Gastroesophageal sphincter (tissue), 4 donors: ENCODE measurements around the gene PRDM2. TPM values are rescaled to one million over a fixed set of nuclear protein-coding genes. Genes with fewer than 3 reads are reported as not detected.
"Not testable (repeated sequence)": the region's sequence is repeated elsewhere in the genome, so short reads cannot be mapped to it uniquely, and the experiment has no call there.

Experiments
- ATAC-seq: fragments of 150-250 bp; one replicate; pipeline ENCODE4 v1.9.1; 2016; ENCODE audit warnings: mild to moderate bottlenecking, moderate library complexity
- H3K27ac ChIP-seq, 4 donors: fragments of 200-600 bp; sonication (generic) in 3 of 4; 1 replicate in 3 of 4; 2 replicates in 1 of 4; pipeline ENCODE4 v1.5.1; 2016 to 2019
- H3K27me3 ChIP-seq: fragments of 200-600 bp; sonication (generic); one replicate; pipeline ENCODE4 v1.5.1; 2019
- H3K36me3 ChIP-seq, 2 donors: fragments of 200-600 bp; sonication (generic); one replicate each; pipeline ENCODE4 v1.5.1; 2019; ENCODE audit warnings: control low read depth in 1 of 2
- H3K4me1 ChIP-seq, 3 donors: fragments of 200-600 bp; sonication (generic); 1 replicate in 2 of 3; 2 replicates in 1 of 3; pipeline ENCODE4 v1.5.1; 2016 to 2019; ENCODE audit warnings: control low read depth in 2 of 3
- H3K4me3 ChIP-seq, 2 donors: fragments of 200-600 bp; sonication (generic); one replicate each; pipeline ENCODE4 v1.5.1; 2019; ENCODE audit warnings: mild to moderate bottlenecking in 1 of 2, moderate library complexity in 1 of 2
- H3K9me3 ChIP-seq, 3 donors: fragments of 200-600 bp; sonication (generic); one replicate each; pipeline ENCODE4 v1.5.1; 2017 to 2019; ENCODE audit warnings: control low read depth in 2 of 3
- CTCF ChIP-seq, 4 experiments: fragments of 200-600 bp in 2 of 4; fragments of 450-650 bp in 2 of 4; sonication (generic) in 1 of 4; IDR thresholded peaks; one replicate each; pipeline ENCODE4 v1.5.1; 2017 to 2019; ENCODE audit warnings: antibody characterized with exemption in 4 of 4, mild to moderate bottlenecking in 2 of 4, moderate library complexity in 2 of 4
- EP300 ChIP-seq: sonication (generic); formaldehyde crosslinking; IDR thresholded peaks from one replicate; pipeline ENCODE4 v1.6.1; 2017; ENCODE audit warnings: antibody characterized with exemption, mild to moderate bottlenecking
- POLR2A ChIP-seq, 2 donors: fragments of 450-650 bp; IDR thresholded peaks; one replicate each; pipeline ENCODE4 v1.6.1; 2017; ENCODE audit warnings: antibody characterized with exemption in 2 of 2, mild to moderate bottlenecking in 2 of 2, moderate library complexity in 1 of 2
- POLR2AphosphoS5 ChIP-seq: sonication (generic); formaldehyde crosslinking; IDR thresholded peaks from one replicate; pipeline ENCODE4 v1.6.1; 2017; ENCODE audit warnings: antibody characterized with exemption
- WGBS, 2 donors: methylation state at CpG; one replicate each; pipeline ENCODE4 v1.1.5; 2018; ENCODE audit warnings: low coverage in 1 of 2; 5-methylcytosine and 5-hydroxymethylcytosine counted together
- total RNA-seq, 4 donors: library from RNA; depleted of rRNA; stranded (reverse); fragments of >200 nt; gene quantifications; one replicate each; pipeline ENCODE4 v1.1.0, GENCODE V29; 2016

Gene PRDM2
- total RNA-seq, 4 donors from 2014 or later, result 23.7 to 55.6 (median 43.0) TPM

- whole genome bisulfite sequencing, 2 donors, result 64 to 82% methylated on average over 1 of the region's 1 CpG
- no peaks in the 10 kb centered on the region for H3K9me3 ChIP-seq
- TF ChIP-seq POLR2AphosphoS5 (no peak), POLR2A (IDR thresholded peaks at IDR 0.05) (no peak), CTCF (IDR thresholded peaks at IDR 0.05) (no peak), EP300 (no peak)
- H3K36me3 ChIP-seq, result no peaks in the 10 kb centered on the region
- no peak overlapping the region for H3K4me3 ChIP-seq
- H3K27ac ChIP-seq, result no peak overlapping the region
- H3K4me1 ChIP-seq, result no peaks in the 10 kb centered on the region
- H3K27me3 ChIP-seq, result peaks cover under 1% of the 10 kb centered on the region
- no peak for ATAC-seq
Measured at GRCh38 chr1:13681921-13682320, 18.1 kb upstream of the PRDM2 start.

- TF ChIP-seq POLR2AphosphoS5, result no peak
- TF ChIP-seq EP300, result no peak
- TF ChIP-seq POLR2A (IDR thresholded peaks at IDR 0.05), result no peak
- TF ChIP-seq CTCF (IDR thresholded peaks at IDR 0.05), result no peak
- 53 to 82% methylated on average over 3 of the region's 3 CpGs for WGBS, 2 donors
- ATAC-seq, result no peak
- Histone ChIP-seq H3K4me3 (no peak overlapping the region), H3K27me3 (peaks cover 6% of the 10 kb centered on the region), H3K27ac (no peak overlapping the region), H3K4me1 (no peaks in the 10 kb centered on the region), H3K36me3 (no peaks in the 10 kb centered on the region), H3K9me3 (no peaks in the 10 kb centered on the region)
Measured at GRCh38 chr1:13682444-13682843, 17.5 kb upstream of the PRDM2 start.

GRCh38 chr1:13683206-13683605 is 16.8 kb upstream of the PRDM2 start:
- TF ChIP-seq POLR2AphosphoS5 (no peak), POLR2A (IDR thresholded peaks at IDR 0.05) (no peak), EP300 (no peak), CTCF (IDR thresholded peaks at IDR 0.05) (no peak)
- Histone ChIP-seq H3K27me3 (peaks cover 7% of the 10 kb centered on the region), H3K4me1 (no peaks in the 10 kb centered on the region), H3K27ac (no peak overlapping the region), H3K9me3 (no peaks in the 10 kb centered on the region), H3K4me3 (no peak overlapping the region), H3K36me3 (no peaks in the 10 kb centered on the region)
- WGBS, 2 donors, result 81% methylated on average over 4 to 7 of the region's 7 CpGs
- no peak for ATAC-seq

GRCh38 chr1:13687151-13687715 is 12.8 kb upstream of the PRDM2 start:
- Histone ChIP-seq H3K27me3 (peaks cover 31% of the 10 kb centered on the region), H3K9me3 (no peaks in the 10 kb centered on the region), H3K36me3 (no peaks in the 10 kb centered on the region), H3K27ac (no peak overlapping the region), H3K4me1 (no peaks in the 10 kb centered on the region), H3K4me3 (no peak overlapping the region)
- ATAC-seq, result no peak
- TF ChIP-seq EP300 (no peak), POLR2AphosphoS5 (no peak), CTCF (IDR thresholded peaks at IDR 0.05) (no peak), POLR2A (IDR thresholded peaks at IDR 0.05) (no peak)
- 67 to 79% methylated on average over 2 to 6 of the region's 6 CpGs for WGBS, 2 donors

GRCh38 chr1:13693094-13693493 is 6.9 kb upstream of the PRDM2 start:
- WGBS, 2 donors, result 23% methylated on average over 3 of the region's 6 CpGs; no CpG with 5 or more reads in 1 of the 2 donors
- not testable (repeated sequence) for H3K36me3 ChIP-seq, H3K4me1 ChIP-seq, H3K4me3 ChIP-seq, H3K9me3 ChIP-seq, ATAC-seq, H3K27ac ChIP-seq
- peaks cover 43% of the 10 kb centered on the region for H3K27me3 ChIP-seq
